Muscle of arm (tissue), 12 donors: ENCODE results near the gene MSRB1. TPM values are rescaled to one million over a fixed set of nuclear protein-coding genes. Genes with fewer than 3 reads are reported as not detected.
"Not testable (repeated sequence)": the region's sequence is repeated elsewhere in the genome, so short reads cannot be mapped to it uniquely, and the experiment has no call there.

Experiments
- DNase-seq: peaks from one replicate; pipeline ENCODE4 v3.0.0-alpha.2; 2013
- polyA plus RNA-seq, 12 donors: library from polyadenylated mRNA; unstranded; fragments of 120-200 nt; gene quantifications; one replicate each; pipeline ENCODE4 v1.2.1, GENCODE V29; 2013; ENCODE audit not compliant: insufficient read length in 12 of 12

Gene MSRB1
- polyA plus RNA-seq, 12 donors, result 14.2 to 50.0 (median 27.8) TPM; not detected in 1

DNA sequence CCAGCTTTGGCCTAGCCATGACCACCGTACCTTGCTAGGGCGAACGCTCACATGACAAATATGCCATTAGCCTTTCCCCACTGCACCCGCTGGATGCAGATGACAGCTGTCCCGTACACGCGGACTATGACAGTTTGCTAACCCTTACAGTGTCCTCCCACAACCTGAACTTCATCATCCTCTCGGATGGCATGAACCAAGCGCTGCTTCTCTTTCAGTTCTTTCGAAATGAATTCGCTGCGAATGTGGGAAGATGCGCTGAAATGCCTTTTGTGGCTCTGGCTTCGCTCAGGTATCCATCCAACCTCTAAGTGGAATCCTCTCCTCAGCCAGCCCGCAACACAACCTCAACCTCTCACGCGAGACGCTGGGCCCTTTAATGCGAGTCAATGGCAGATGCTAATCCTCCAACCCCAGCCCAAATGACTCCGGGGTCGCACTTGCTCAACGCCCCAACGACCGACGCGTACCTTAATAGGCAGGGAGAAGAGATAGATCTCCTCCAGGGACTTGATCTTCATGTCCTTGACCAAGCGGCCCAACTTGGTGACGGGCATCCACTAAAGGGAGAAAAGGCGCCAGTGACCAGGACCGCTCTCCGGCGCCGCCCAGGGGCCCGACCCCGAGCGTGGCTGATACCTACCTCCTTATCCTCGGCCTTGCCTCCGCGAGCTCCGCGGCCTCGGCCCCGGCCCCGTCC lies 21.0 kb upstream of the MSRB1 start:
- no peak for DNase-seq

DNA sequence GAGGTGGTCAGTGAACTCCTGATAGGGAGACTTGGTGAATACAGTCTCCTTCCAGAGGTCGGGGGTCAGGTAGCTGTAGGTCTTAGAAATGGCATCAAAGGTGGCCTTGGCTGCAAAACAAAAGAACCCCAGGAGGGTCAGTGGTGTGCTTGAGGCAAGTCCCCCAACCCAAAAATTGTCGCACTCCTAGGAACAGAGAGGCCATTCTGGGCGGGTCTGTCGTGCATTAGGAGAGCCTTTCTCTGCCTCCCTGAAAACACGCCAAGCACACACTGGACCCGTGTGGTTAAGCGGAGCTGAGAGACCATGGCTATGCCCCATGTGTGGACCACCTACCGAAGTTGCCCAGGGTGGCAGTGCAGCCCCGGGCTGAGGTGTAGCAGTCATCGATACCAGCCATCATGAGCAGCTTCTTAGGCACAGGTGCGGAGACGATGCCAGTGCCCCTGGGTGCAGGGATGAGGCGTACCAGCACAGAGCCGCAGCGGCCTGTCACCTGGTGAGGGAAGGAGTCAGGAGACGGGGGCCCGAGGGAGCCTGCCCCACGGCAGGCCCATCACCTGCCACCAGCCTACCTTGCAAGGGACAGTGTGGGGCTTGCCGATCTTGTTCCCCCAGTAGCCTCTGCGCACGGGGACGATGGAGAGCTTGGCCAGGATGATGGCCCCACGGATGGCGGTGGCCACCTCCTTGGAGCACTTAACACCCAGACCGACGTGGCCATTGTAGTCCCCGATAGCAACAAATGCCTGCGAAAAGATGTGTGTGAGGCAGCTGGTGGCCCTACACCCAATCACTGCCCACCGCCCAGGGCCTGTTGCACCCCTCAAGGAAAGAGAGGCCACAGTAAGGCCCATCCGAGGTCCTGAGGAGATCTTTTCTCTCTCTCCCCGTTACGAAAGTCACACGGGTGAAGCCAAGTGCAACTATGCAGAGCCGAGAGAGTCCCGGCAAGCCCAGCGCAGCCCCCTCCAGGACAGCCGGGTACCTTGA lies 19.5 kb upstream of the MSRB1 start:
- not testable (repeated sequence) for DNase-seq

DNA sequence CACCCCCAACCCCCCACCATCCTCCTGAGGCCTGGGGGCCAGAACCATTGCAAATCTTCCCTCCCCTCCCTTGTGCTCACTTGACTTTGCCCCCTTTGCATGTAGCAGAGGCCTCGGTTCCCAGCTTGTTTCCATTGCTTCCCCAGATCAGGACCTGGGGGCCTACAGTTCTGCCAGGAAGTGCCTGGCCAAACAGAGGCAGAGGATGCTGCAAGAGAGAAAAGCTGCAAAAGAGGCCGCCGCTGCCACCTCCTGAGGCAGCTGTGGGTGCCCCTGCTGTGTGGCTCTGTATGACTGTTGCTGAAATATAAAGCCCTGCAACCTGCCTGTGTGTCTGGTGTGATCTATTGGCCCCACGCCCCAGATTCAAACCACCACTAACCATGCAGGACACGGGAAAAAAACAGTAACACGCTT lies 18.7 kb upstream of the MSRB1 start:
- no peak for DNase-seq

DNA sequence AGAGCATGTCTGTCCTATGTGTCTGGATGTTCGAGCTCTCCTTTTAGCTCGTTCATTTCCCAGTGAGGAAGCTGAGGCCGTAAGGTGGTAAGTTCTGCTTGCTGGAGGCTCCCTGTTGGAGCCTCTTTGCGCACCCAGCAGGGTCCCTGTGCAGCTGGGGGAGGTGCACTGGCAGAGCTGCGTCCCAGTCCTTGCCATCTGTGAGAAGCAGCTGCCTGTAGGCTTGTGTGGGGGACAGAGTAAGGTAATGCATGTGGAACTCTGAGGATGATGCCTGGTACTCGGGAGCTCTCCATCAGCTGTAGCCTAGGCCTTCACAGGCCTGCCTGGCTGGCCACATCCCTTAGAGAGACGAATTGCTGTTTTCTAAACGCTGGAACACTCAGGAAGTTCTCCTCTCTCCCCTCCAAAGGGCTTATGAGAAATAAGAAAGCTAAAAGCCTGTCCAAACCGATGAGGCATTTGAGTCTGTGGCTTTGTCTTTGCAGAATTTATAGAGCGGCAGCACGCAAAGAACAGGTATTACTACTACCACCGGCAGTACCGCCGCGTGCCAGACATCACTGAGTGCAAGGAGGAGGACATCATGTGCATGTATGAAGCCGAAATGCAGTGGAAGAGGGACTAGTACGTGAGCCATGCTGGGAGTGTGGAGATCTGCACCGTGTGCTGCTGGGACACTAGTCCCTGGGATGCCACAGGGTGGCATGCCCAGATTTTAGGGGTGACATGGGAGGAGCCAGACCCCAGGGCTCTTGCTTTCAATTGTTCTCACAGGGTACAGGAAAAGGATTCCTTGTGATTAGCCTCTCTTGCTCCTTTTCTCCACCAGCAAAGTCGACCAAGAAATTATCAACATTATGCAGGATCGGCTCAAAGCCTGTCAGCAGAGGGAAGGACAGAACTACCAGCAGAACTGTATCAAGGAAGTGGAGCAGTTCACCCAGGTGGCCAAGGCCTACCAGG lies 17.9 kb upstream of the MSRB1 start:
- DNase-seq, result no peak

DNA sequence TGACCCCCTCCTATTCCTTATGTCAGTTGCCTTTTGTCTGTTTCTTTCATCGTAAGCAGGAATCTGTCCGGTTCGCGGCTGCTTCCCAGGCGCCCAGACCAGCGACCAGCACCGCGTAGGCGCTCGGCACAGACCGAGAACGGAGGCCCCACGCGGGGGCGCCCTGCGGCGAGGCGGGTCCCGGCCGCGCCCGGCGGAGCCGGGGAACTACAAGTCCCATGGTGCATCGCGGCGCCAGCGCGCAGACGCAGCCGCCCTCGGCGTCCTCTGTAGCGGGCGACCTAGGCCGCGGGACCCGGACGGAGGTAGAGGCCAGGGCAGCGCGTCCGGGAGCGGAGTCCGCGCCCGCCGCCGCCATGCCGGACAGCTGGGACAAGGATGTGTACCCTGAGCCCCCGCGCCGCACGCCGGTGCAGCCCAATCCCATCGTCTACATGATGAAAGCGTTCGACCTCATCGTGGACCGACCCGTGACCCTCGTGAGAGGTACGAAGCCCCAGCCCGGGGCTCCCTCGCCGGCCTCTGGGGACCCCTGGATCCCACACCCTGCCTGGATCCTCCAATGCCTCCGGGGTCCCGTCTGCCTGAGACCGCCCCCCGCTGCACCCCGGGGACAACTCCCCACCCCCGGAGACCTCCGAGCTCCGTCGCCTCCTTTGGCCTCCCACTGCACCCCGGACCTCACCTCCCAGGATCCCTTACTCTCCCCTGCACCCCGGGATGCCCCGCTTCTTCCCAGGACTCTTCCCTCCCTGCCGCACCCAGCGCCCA lies 16.5 kb upstream of the MSRB1 start, which contains the start of gene NDUFB10:
Gene NDUFB10 (plus strand): TSS at position 270 of the 771 bp plus-strand sequence. CDS start 87 bp downstream, at position 357.
- DNase-seq, result peak; percentile 94

DNA sequence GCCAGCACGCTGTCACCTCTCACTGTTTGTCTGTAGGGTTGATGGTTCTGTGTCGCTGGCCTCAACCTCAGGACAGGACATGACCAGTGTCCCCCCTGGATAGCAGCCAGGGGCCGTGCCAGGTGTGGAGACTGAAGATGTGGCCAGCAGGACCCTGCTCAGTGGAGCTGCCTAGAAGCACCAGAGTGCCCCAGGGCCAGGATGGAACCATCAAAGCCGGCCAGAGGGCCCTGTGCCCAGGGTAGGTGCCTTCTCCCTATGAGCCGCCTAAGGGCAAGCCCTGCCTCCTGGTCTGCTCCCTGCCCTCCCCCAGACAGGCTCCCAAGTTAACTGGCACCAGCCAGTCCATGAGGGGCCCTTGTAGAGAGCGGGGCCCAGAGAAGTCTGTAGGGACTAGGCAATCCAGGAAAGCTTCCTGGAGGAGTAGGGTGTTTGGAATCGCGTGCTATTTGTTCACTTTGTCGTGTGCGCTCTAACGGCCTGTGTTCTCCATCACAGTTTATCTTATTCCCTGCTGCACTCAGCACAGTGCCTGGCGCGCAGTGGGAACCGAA lies 15.8 kb upstream of the MSRB1 start:
- no peak for DNase-seq

DNA sequence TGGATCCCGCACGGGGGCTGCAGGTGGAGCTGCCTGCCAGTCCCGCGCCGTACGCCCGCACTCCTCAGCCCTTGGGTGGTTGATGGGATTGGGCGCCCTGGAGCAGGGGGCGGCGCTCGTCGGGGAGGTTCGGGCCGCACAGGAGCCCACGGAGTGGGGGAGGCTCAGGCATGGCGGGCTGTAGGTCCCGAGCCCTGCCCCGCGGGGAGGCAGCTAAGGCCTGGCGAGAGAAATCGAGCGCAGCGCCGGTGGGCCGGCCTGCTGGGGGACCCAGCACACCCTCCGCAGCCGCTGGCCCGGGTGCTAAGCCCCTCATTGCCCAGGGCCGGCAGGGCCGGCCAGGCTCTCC lies 15.1 kb upstream of the MSRB1 start:
- not testable (repeated sequence) for DNase-seq

DNA sequence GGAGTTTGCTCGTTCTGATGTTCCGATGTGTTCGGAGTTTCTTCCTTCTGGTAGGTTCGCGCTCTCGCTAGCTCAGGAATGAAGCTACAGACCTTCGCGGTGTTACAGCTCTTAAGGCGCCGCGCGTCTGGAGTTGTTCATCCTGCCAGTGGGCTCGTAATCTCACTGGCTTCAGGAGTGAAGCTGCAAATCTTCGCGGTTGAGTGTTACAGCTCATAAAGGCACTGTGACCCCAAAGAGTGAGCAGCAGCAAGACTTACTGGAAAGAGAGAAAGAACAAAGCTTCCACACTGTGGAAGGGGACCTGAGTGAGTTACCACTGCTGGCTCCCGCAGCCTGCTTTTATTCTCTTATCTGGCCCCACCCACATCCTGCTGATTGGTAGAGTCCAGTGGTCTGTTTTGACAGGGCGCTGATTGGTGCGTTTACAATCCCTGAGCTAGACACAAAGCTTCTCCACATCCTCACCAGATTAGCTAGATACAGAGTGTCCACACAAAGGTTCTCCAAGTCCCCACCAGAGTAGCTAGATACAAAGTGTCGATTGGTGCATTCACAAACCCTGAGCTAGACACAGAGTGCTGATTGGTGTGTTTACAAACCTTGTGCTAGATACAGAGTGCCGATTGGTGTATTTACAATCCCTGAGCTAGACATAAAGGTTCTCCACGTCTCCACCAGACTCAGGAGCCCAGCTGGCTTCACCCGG lies 14.6 kb upstream of the MSRB1 start:
- not testable (repeated sequence) for DNase-seq

DNA sequence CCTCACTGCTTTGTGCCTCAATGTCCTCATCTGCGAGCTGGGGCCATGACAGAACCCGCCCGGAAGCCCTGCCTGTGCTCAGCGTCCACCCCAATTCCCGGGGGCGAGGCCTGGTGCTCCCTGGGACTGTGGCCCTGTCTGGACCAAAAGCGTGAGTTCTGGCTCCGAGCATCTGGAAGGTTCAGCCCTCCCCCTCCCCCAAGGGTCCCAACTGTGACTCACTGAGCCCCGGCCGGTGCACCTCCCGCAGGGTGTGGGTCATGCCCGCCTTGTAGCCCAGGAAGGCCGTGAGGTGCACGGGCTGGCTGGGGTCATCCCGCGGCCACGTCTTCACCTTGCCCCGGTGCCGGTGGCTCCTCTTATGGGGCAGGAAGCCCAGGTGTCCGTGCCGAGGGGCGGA lies 10.7 kb upstream of the MSRB1 start:
- DNase-seq, result no peak

DNA sequence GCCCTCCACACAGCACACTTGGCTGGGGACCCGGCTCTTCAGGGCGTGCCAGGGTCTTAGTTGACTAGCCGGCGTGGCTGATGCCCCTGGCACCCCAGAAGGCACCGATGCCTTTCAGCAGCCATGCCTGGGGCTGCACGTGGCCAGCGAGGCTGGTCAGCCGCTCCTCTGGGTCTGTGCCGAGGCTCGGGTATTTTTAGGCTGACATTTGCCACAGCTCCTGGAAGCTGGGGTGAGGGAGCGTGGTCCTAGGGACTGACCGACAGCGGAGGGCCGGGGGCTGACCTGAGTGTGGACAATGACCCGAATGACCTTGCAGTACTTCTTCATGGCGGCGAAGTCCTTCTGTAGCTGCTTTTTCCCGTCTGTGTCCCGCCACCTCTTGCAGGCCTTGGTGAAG lies 7.6 kb upstream of the MSRB1 start:
- DNase-seq, result no peak

DNA sequence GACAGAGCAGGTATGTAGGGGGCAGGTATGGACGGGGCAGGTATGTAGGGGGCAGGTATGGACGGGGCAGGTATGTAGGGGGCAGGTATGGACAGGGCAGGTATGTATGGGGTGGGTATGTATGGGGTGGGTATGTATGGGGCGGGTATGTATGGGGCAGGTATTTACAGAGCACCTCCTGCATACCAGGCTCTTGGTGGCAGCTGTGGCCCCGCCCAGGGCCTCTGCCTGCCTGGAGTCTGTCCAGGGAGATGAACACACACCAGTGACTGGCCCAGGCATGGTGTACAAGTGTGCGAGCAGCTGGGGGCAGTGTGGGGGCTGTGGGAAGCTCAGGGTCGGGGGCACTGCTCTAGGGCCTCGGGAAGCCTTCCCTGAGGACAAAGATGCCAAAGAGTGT lies 7.0 kb upstream of the MSRB1 start:
- no peak for DNase-seq

DNA sequence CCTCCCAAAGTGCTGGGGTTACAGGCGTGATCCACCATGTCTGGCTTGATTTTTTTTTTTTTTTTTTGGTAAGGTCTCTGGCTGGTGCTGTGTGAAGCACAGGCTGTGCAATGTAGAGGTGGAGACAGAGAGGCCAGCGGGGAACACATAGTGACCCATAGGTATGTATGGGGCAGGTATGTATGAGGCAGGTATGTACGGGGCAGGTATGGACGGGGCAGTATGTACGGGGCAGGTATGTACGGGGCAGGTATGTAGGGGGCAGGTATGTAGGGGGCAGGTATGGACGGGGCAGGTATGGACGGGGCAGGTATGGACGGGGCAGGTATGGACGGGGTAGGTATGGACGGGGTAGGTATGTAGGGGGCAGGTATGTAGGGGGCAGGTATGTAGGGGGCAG lies 6.5 kb upstream of the MSRB1 start:
- no peak for DNase-seq

DNA sequence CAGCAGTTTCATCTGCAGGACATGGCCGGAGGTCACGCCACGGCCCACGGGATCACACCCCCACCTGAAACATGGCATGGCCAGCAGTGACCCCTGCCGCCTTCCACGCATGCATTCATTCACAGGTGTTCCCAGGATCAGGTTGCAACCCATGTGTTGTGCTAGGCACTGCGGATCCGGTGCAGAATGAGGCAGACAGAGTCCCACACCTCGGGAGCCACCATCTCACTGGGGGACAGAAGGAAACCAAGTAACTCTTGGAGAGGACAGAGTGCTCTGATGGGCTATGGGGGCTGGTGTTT lies 4.3 kb upstream of the MSRB1 start:
- no peak for DNase-seq

DNA sequence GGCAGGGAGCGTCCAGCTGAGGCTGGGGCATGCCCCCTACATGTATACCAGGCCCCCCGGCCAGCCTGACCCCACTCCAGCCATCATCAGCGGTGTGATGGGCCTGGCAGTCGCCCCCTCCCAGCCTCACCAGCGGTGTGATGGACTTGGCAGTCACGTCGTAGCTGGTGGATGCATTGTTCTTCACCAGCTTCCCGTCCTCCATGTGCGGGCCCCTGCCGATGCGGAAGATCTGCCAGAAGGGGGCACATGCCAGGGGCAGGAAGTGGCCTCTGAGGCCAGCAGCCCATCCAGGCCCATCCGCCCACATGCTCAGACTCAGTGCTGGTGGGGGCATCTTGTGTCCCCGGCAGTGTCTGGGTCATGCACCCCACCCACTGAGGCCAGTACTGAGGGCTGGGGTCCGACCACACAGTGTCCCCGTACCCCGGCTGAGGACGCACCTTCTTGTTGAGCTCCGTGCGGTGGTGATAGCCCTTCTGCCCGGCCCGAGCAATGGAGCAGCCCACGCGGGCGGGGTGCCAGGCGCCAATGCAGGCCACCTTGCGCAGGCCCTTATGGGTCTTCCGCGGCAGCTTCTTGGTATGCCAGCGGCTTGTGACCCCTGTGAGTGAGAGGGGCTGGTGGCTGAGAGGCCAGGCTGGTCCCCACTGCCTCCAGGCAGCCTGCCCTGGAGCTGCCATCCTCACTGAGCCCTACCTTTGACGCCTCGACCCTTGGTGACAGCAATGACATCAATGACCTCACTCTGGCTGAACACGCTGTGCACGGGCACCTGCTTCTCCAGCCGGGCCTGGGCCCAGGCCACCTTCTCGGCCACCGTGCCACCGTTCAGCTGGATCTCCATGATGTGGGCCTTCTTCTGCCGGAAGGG lies 3.7 kb upstream of the MSRB1 start:
- no peak for DNase-seq

DNA sequence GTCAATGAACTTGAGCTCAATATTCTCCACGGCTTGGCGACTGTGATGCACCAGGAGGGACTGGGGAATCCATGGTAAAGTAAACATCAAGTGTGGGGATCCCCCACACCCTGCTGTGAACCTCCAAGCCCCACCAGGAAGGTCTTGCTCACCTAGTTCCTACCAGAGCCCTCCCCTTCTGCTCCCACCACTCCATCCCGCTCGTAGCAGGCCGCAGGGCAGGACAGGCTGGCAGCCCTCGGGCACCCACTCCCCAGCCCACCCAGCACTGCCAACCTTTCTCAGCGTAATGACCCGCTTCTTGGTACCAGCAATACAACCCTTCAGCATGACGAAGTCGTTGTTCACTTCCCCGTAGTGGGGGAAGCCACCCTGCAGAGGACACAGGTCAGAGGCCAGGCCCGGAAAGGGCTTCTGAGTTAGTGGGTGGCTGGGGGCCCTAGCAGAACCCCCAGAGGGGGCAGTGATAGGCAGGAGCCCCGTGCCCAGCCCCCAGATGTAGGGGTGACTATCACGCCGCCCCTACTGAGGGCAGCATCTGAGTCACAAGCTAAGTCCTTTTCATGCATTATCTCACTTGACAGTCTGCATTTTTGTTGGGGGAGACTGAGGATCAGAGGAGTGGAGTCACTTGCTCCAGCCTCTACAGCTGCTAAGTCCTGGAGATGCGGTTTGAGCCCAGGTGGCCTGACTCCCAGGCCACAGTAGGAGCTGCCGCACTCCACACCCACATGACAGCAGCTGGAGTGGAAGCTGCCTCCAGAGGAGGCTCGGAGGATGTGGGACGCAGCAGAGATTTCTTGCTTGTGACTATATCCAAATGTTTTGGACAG lies 2.8 kb upstream of the MSRB1 start:
- no peak for DNase-seq

DNA sequence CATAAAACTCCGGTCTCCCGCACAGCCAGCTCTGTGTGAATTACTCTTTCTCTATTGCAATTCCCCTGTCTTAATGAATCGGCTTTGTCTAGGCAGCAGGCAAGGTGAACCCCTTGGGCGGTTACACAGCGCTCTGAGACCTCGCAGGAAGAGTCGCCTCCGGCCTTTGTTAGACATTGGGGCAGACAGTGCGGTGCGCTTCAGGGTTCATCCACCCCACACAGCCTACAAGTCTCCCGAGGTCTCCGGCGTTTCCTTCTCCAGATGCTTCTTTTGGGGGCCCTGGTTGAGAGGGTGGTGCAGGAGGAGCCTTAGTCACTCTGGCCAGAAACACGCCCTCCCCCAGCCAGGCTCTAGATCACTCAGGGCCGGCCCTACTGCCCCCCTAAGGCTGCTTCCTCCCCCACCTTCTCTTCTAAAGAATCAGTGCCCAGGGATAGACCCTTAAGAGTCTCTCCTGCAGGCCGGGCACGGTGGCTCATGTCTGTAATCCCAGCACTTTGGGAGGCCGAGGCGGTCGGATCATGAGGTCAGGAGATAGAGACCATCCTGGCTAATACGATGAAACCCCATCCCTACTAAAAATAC lies 1.7 kb upstream of the MSRB1 start:
- DNase-seq, result no peak

DNA sequence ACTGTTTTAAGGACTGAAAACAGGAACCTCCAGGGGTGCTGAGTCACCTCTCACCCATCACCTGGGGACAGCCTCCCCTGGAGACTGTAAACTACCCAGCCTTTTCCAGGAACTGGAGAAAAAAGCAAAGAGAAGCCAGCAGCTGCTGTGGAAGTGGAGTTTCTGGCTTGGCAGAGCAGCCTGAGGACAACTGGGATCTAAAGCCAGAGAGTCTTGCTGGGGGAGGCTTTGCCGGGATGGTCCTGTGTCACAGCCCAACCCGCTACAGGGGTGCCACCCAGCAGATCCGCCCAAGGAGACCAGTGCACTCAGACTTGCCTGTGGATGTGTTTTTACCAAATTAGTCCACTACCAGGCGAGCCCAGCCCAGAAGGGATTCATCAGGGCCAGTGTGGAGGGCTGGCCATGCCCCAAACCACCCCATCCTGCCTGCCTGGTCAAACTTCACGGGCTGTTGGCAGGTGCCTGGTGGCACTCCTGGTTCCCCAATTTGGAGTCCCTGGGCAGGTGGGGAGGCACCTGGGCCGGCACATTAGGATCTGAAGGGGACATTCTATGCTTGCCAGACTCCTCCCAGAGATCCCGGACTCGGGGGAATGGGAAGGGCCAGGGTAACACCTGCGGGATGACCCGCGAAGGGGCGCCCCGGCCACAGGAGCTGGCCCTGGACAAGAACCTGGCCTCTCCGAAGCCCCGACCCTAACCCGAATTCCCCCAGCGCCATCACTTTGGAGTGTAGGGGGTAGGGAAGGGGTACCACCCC lies 771 bp downstream of the MSRB1 start:
- no peak for DNase-seq
